ENCODE data around the gene TAGLN2. TPM values are rescaled to one million over a fixed set of nuclear protein-coding genes. Genes with fewer than 3 reads are reported as not detected.

Gene TAGLN2
- total and polyA plus RNA-seq, 10 of the 15 experiments (the other 5 are each of a cell fraction or from before 2014, with no cell fraction given), result 155 to 611 (median 363) TPM

- Histone ChIP-seq H3K9me3 (replicated peaks; ENCODE audit: control insufficient read depth, insufficient read depth, low read length) (no peaks in the 10 kb centered on the region), H3K4me1 (ENCODE audit: control insufficient read depth, insufficient read depth, low read length) (peaks cover 23% of the 10 kb centered on the region), H3K36me3 (ENCODE audit: control insufficient read depth in 2 of 2, insufficient read depth in 2 of 2, low read length in 1 of 2) (no peaks in the 10 kb centered on the region), H3K27me3 (replicated peaks in 1 of 2; ENCODE audit: control insufficient read depth in 2 of 2, insufficient read depth in 2 of 2, low read length in 1 of 2) (0 out of 4 replicates have a peak, but pooled peaks cover 0 to 2% of the 10 kb centered on the region in 2 experiments), H4K20me1 (ENCODE audit: control insufficient read depth, insufficient read depth) (no peaks in the 10 kb centered on the region), H3K4me2 (ENCODE audit: control insufficient read depth, insufficient read depth) (no peak overlapping the region), H3K27ac (ENCODE audit: control insufficient read depth, insufficient read depth) (no peak overlapping the region), H3K79me2 (ENCODE audit: control insufficient read depth, insufficient read depth, low read length) (no peaks in the 10 kb centered on the region), H3K9ac (ENCODE audit: control insufficient read depth, insufficient read depth, low read length) (no peak overlapping the region), H3K4me3 (no peak overlapping the region), H2AFZ (ENCODE audit: control insufficient read depth, low read depth, low read length) (no peak overlapping the region)
- ChIA-PET RAD21 (ENCODE audit: unreplicated experiment) (interaction anchor here (0.9 to 12.4 kb wide), 4 partner anchors 42 to 109 kb away, joined by 3 to 113 read pairs (median 11); no protein-coding TSS in a partner anchor), SMC1A (ENCODE audit: uncharacterized antibody, unreplicated experiment) (interaction anchor here (1.0 to 9.2 kb wide), 9 partner anchors 10 to 111 kb away, joined by 3 to 122 read pairs (median 5); no protein-coding TSS in a partner anchor), POLR2A (interaction anchor here (3.9 kb wide), 1 partner anchor 11 kb away, joined by 23 read pairs; the partner anchor contains the start of gene TAGLN2), CTCF (interaction anchor here (0.7 to 22.4 kb wide), 13 partner anchors 8 to 802 kb away, joined by 3 to 422 read pairs (median 3); no protein-coding TSS in a partner anchor)
- TF ChIP-seq TARDBP (IDR thresholded peaks at IDR 0.05; ENCODE audit: borderline replicate concordance), result no peak
- TF ChIP-seq CTCF (IDR thresholded peaks at IDR 0.05 in 2 of 3, conservative IDR thresholded peaks at IDR 0.05 in 1 of 3; ENCODE audit: control insufficient read depth in 2 of 3, extremely low read depth in 1 of 3, insufficient read depth in 1 of 3, low read depth in 3 of 3, low read length in 3 of 3), result no peak
- no peak for TF ChIP-seq ZNF384 (IDR thresholded peaks at IDR 0.05; ENCODE audit: borderline replicate concordance, low read depth, low read length)
- TF ChIP-seq RBBP5 (conservative IDR thresholded peaks at IDR 0.05), result no peak
- TF ChIP-seq PML (IDR thresholded peaks at IDR 0.05; ENCODE audit: low read length), result no peak
- TF ChIP-seq MXI1 (IDR thresholded peaks at IDR 0.05; ENCODE audit: low read depth, low read length), result no peak
- TF ChIP-seq, protein P1, sequence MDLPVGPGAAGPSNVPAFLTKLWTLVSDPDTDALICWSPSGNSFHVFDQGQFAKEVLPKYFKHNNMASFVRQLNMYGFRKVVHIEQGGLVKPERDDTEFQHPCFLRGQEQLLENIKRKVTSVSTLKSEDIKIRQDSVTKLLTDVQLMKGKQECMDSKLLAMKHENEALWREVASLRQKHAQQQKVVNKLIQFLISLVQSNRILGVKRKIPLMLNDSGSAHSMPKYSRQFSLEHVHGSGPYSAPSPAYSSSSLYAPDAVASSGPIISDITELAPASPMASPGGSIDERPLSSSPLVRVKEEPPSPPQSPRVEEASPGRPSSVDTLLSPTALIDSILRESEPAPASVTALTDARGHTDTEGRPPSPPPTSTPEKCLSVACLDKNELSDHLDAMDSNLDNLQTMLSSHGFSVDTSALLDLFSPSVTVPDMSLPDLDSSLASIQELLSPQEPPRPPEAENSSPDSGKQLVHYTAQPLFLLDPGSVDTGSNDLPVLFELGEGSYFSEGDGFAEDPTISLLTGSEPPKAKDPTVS (IDR thresholded peaks at IDR 0.05; ENCODE audit: low read depth, low read length), result no peak
- TF ChIP-seq SIX5 (IDR thresholded peaks at IDR 0.05; ENCODE audit: low read depth, low read length, severe bottlenecking), result no peak
- no peak for TF ChIP-seq KDM1A (IDR thresholded peaks at IDR 0.05; ENCODE audit: borderline replicate concordance)
- TF ChIP-seq ZNF207 (IDR thresholded peaks at IDR 0.05; ENCODE audit: borderline replicate concordance), result no peak
- TF ChIP-seq MEF2A (IDR thresholded peaks at IDR 0.05; ENCODE audit: insufficient read depth, low read depth, low read length), result no peak
- TF ChIP-seq CEBPB (IDR thresholded peaks at IDR 0.05; ENCODE audit: borderline replicate concordance in 1 of 2, low read depth in 2 of 2, low read length in 2 of 2), result no peak
- TF ChIP-seq FOS (IDR thresholded peaks at IDR 0.05; ENCODE audit: borderline replicate concordance, extremely low read depth, insufficient read length), result no peak
- TF ChIP-seq TCF12 (IDR thresholded peaks at IDR 0.05; ENCODE audit: low read depth, low read length), result no peak
- TF ChIP-seq HDGF (IDR thresholded peaks at IDR 0.05), result no peak
- no peak for TF ChIP-seq MLLT1 (IDR thresholded peaks at IDR 0.05)
- TF ChIP-seq ESRRA (IDR thresholded peaks at IDR 0.05; ENCODE audit: low read length), result no peak
- TF ChIP-seq MTA3 (IDR thresholded peaks at IDR 0.05; ENCODE audit: borderline replicate concordance, low read length), result no peak
- FAIRE-seq, result no peak
- BruUV-seq (replicated peaks), result no TSS peak
- no peak for ATAC-seq
- intact Hi-C loops (cut with micrococcal nuclease; ENCODE audit: unreplicated experiment) (no loop called here), in situ Hi-C loops (cut with MboI) (loop anchor here (5.0 kb wide), 1 partner anchor 73 kb away; no protein-coding TSS in a partner anchor)
- no peak for DNase-seq (ENCODE audit: low read depth, low spot score)
- 43% methylated on average over 14 of the region's 14 CpGs for WGBS (ENCODE audit: insufficient coverage, insufficient replicate concordance, low lambda C conversion rate, missing lambda C conversion rate)
Observed at GRCh38 chr1:159934136-159935039, 9.1 kb upstream of the TAGLN2 start.

All from GM12878 (cell line).